Neutrophil (primary cell): Measurements from ENCODE around the gene ADGRF3.
"Not testable (repeated sequence)": the region's sequence is repeated elsewhere in the genome, so short reads cannot be mapped to it uniquely, and the experiment has no call there.

Source experiments
- H3K27ac ChIP-seq: fragments of 200-600 bp; sonication (generic); 2 replicates; pipeline ENCODE4 v1.5.1; 2016; ENCODE audit warnings: mild to moderate bottlenecking, moderate library complexity
- H3K27me3 ChIP-seq: fragments of 200-600 bp; sonication (generic); 2 replicates; pipeline ENCODE4 v1.6.0; 2016; ENCODE audit warnings: mild to moderate bottlenecking
- H3K36me3 ChIP-seq: fragments of 200-600 bp; sonication (generic); 2 replicates; pipeline ENCODE4 v1.5.1; 2017
- H3K4me1 ChIP-seq, 2 experiments: fragments of 200-600 bp in 1 of 2; sonication (generic) in 1 of 2; 1 replicate in 1 of 2; 2 replicates in 1 of 2; pipeline versions ENCODE4 v1.5.1 to v1.6.1; 2013 to 2016; ENCODE audit warnings: low read depth in 1 of 2, low read length in 1 of 2, mild to moderate bottlenecking in 1 of 2, moderate library complexity in 1 of 2; ENCODE audit not compliant: control insufficient read depth in 1 of 2, insufficient read depth in 1 of 2
- H3K4me3 ChIP-seq, 2 experiments: fragments of 200-600 bp in 1 of 2; sonication (generic) in 1 of 2; 1 replicate in 1 of 2; 2 replicates in 1 of 2; pipeline ENCODE4 v1.5.1; 2013 to 2016; ENCODE audit warnings: low read depth in 1 of 2, low read length in 1 of 2, mild to moderate bottlenecking in 1 of 2, moderate library complexity in 1 of 2
- H3K9me3 ChIP-seq: fragments of 200-600 bp; sonication (generic); 2 replicates; pipeline ENCODE4 v1.5.1; 2016
- CTCF ChIP-seq: fragments of 200-600 bp; sonication (generic); IDR thresholded peaks from 2 replicates; pipeline ENCODE4 v1.5.1; 2016; ENCODE audit warnings: antibody characterized with exemption

The ADGRF3 gene

GRCh38 chr2:26330114-26330549 is 16.5 kb downstream of the ADGRF3 start:
- Histone ChIP-seq H3K9me3 (no peaks in the 10 kb centered on the region), H3K4me3 (no peak overlapping the region), H3K4me1 (peaks cover 17 to 25% of the 10 kb centered on the region in 2 experiments), H3K27ac (peak overlapping the region; percentile 13), H3K36me3 (no peaks in the 10 kb centered on the region), H3K27me3 (no peaks in the 10 kb centered on the region)
- TF ChIP-seq CTCF = peak; percentile 85

GRCh38 chr2:26329083-26329482 is 17.5 kb downstream of the ADGRF3 start:
- not testable (repeated sequence) for H3K9me3 ChIP-seq, H3K27ac ChIP-seq, H3K36me3 ChIP-seq, H3K27me3 ChIP-seq, H3K4me3 ChIP-seq
- peaks cover 17 to 25% of the 10 kb centered on the region in 2 experiments for H3K4me1 ChIP-seq

- Histone ChIP-seq H3K4me3 (no peak overlapping the region), H3K27me3 (no peaks in the 10 kb centered on the region), H3K36me3 (no peaks in the 10 kb centered on the region), H3K27ac (peak overlapping the region; percentile 30), H3K9me3 (no peaks in the 10 kb centered on the region), H3K4me1 (peaks cover 17 to 25% of the 10 kb centered on the region in 2 experiments)
- no peak for TF ChIP-seq CTCF
Measured at GRCh38 chr2:26327291-26328272, 19.0 kb downstream of the ADGRF3 start.

- TF ChIP-seq CTCF = no peak
- no peaks in the 10 kb centered on the region for H3K36me3 ChIP-seq
- H3K27ac ChIP-seq = no peak overlapping the region
- no peaks in the 10 kb centered on the region for H3K27me3 ChIP-seq
- H3K4me3 ChIP-seq = no peak overlapping the region
- H3K9me3 ChIP-seq = no peaks in the 10 kb centered on the region
- H3K4me1 ChIP-seq = peaks cover 17 to 25% of the 10 kb centered on the region in 2 experiments
Measured at GRCh38 chr2:26326514-26326913, 20.1 kb downstream of the ADGRF3 start.

GRCh38 chr2:26325851-26326250 is 20.7 kb downstream of the ADGRF3 start:
- TF ChIP-seq CTCF = no peak
- Histone ChIP-seq H3K4me3 (no peak overlapping the region), H3K27ac (no peak overlapping the region), H3K36me3 (no peaks in the 10 kb centered on the region), H3K27me3 (no peaks in the 10 kb centered on the region), H3K4me1 (peaks cover 17 to 25% of the 10 kb centered on the region in 2 experiments), H3K9me3 (no peaks in the 10 kb centered on the region)

- H3K9me3 ChIP-seq = no peaks in the 10 kb centered on the region
- no peaks in the 10 kb centered on the region for H3K27me3 ChIP-seq
- H3K4me3 ChIP-seq = no peak overlapping the region
- no peaks in the 10 kb centered on the region for H3K36me3 ChIP-seq
- H3K4me1 ChIP-seq = peaks cover 13 to 20% of the 10 kb centered on the region in 2 experiments
- TF ChIP-seq CTCF = no peak
- no peak overlapping the region for H3K27ac ChIP-seq
Measured at GRCh38 chr2:26324903-26325302, 21.7 kb downstream of the ADGRF3 start.

- H3K27ac ChIP-seq, H3K27me3 ChIP-seq, H3K4me3 ChIP-seq, H3K9me3 ChIP-seq, H3K36me3 ChIP-seq: not testable (repeated sequence)
- H3K4me1 ChIP-seq = peaks cover 10 to 16% of the 10 kb centered on the region in 2 experiments
Measured at GRCh38 chr2:26324479-26324878, 22.1 kb downstream of the ADGRF3 start.
